HL-60 (cell line): ENCODE results near the gene SGK1.

Source experiments
- POLR2AphosphoS5 ChIP-seq: IDR thresholded peaks from 2 replicates; pipeline ENCODE4 v1.6.1; 2012; ENCODE audit warnings: low read depth
- REST ChIP-seq: IDR thresholded peaks from 2 replicates; pipeline ENCODE4 v1.6.1; 2012; ENCODE audit warnings: low read depth; ENCODE audit not compliant: insufficient replicate concordance
- SPI1 ChIP-seq: IDR thresholded peaks from 2 replicates; pipeline ENCODE4 v1.6.1; 2012; ENCODE audit warnings: low read depth, mild to moderate bottlenecking, borderline replicate concordance
- TF ChIP-seq, protein P1 (sequence below): IDR thresholded peaks from one replicate; pipeline ENCODE4 v1.5.1; 2011; ENCODE audit warnings: low read length, control low read depth, inconsistent platforms; ENCODE audit not compliant: insufficient read depth

- TF ChIP-seq POLR2AphosphoS5 (no peak), REST (no peak), SPI1 (no peak)
- TF ChIP-seq, protein P1, sequence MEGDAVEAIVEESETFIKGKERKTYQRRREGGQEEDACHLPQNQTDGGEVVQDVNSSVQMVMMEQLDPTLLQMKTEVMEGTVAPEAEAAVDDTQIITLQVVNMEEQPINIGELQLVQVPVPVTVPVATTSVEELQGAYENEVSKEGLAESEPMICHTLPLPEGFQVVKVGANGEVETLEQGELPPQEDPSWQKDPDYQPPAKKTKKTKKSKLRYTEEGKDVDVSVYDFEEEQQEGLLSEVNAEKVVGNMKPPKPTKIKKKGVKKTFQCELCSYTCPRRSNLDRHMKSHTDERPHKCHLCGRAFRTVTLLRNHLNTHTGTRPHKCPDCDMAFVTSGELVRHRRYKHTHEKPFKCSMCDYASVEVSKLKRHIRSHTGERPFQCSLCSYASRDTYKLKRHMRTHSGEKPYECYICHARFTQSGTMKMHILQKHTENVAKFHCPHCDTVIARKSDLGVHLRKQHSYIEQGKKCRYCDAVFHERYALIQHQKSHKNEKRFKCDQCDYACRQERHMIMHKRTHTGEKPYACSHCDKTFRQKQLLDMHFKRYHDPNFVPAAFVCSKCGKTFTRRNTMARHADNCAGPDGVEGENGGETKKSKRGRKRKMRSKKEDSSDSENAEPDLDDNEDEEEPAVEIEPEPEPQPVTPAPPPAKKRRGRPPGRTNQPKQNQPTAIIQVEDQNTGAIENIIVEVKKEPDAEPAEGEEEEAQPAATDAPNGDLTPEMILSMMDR, result no peak
Measured at GRCh38 chr6:134282816-134283215, 35.1 kb downstream of the SGK1 start.
